Stimulated activated naive B cell treated with anti-CD40 and anti-IgM and Interleukin-4, amounts not matched to agents 10 μg/mL and 1 μg/mL and 100 μg/mL, for 72 hours (primary cell): ENCODE data around the gene SLC24A4.
A peak's percentile ranks its signal among the peaks of the same experiment; 100 is the strongest.

Source experiments
- ATAC-seq, 2 donors: fragments of 150-1000 bp; cut with Tn5 transposase; replicated peaks; 2 replicates each; pipeline ENCODE4 v1.10.0; 2021; ENCODE audit warnings: moderate library complexity in 1 of 2
- DNase-seq: peaks from one replicate; pipeline ENCODE4 v3.0.0; 2021
- H3K27ac Mint-ChIP-seq: one replicate; pipeline ENCODE4 v1.8.0; 2022; ENCODE audit warnings: mild to moderate bottlenecking, mixed read lengths
- H3K27me3 Mint-ChIP-seq, 2 donors: one replicate each; pipeline ENCODE4 v1.8.0; 2022; ENCODE audit warnings: mixed read lengths in 2 of 2
- H3K36me3 Mint-ChIP-seq, 2 donors: one replicate each; pipeline ENCODE4 v1.8.0; 2022; ENCODE audit warnings: mixed read lengths in 2 of 2, mild to moderate bottlenecking in 1 of 2
- H3K4me1 Mint-ChIP-seq, 2 donors: one replicate each; pipeline ENCODE4 v1.8.0; 2022; ENCODE audit warnings: mixed read lengths in 2 of 2, mild to moderate bottlenecking in 1 of 2
- H3K4me3 Mint-ChIP-seq, 2 donors: one replicate each; pipeline ENCODE4 v1.8.0; 2022; ENCODE audit warnings: mild to moderate bottlenecking in 2 of 2, mixed read lengths in 2 of 2, moderate library complexity in 1 of 2
- H3K9me3 Mint-ChIP-seq, 2 donors: one replicate each; pipeline ENCODE4 v1.8.0; 2022; ENCODE audit warnings: mixed read lengths in 2 of 2, mild to moderate bottlenecking in 1 of 2

SLC24A4 gene

DNA sequence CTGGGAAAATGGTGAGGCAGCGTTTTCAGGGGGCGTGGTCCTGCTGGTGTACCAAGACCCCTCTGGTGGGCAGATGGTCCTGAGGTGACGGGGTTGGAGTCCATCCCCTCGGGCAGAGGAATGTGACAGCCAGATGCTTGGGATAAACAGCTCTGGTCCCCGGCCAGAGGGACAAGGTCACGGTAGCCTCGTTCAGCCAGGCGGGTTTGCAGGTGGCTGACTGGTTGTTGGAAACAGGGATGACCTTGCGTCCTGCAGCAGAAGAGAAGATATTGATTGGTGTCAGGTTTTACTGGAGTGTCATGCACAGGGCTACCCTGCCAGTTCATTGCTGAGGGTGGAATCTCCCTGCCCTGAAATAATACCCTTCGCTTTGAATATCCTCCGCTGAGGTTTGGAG is 43.3 kb downstream of the SLC24A4 start:
- DNase-seq (no peak), ATAC-seq (no peak)
- Mint-ChIP-seq H3K4me1 (no peaks in the 10 kb centered on the region), H3K36me3 (no peaks in the 10 kb centered on the region), H3K27ac (no peak overlapping the region), H3K27me3 (peaks cover 24 to 56% of the 10 kb centered on the region in 2 donors), H3K4me3 (no peak overlapping the region), H3K9me3 (no peaks in the 10 kb centered on the region)

DNA sequence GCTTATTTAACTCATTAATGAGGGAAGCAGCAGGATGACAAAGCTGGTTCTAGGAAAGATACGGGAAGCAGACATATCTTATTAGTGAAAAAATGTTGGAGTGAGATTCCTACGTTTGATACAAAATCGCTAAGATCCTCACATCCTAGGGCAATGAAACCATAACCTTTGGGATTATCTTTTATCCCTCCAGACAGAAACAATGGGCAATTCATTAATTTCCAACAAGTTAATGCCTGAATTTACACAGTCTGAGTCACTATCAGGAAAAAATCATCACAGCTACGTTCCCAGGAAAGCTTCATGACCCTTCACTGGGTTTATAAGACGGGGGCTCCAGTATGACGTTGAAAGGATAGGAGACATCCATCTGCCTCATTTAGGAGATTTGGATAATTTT is 45.0 kb downstream of the SLC24A4 start:
- H3K4me3 Mint-ChIP-seq, result no peak overlapping the region
- no peak for DNase-seq
- no peak for ATAC-seq
- H3K36me3 Mint-ChIP-seq, result no peaks in the 10 kb centered on the region
- H3K27ac Mint-ChIP-seq, result no peak overlapping the region
- H3K4me1 Mint-ChIP-seq, result peaks cover 0 to 2% of the 10 kb centered on the region in 2 donors
- peaks cover 0 to 2% of the 10 kb centered on the region in 2 donors for H3K9me3 Mint-ChIP-seq
- peaks cover 15 to 51% of the 10 kb centered on the region in 2 donors for H3K27me3 Mint-ChIP-seq

DNA sequence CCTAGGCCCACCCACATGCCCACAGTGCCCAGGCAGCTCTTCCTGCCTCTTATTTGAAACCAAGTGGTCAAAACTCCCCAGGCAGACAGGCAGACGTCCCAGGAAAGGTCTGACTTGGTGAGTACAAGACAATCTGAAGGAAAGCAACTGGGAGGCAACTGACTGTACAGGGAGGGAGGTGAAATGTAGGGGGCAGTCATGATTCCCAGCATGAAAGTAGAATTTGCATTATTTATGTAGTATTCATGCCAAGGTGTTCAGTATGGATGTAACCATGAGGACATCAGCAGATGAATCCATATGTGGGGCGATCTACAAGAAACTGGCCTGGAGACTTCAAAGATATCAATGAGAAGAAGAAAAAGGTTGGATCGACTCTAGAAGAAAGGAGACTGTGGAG is 46.1 kb downstream of the SLC24A4 start:
- H3K9me3 Mint-ChIP-seq, result peaks cover 0 to 2% of the 10 kb centered on the region in 2 donors
- H3K27me3 Mint-ChIP-seq, result peaks cover 8 to 45% of the 10 kb centered on the region in 2 donors
- no peak for DNase-seq
- H3K4me3 Mint-ChIP-seq, result no peak overlapping the region
- H3K36me3 Mint-ChIP-seq, result no peaks in the 10 kb centered on the region
- no peak for ATAC-seq
- H3K27ac Mint-ChIP-seq, result no peak overlapping the region
- H3K4me1 Mint-ChIP-seq, result peaks cover 0 to 2% of the 10 kb centered on the region in 2 donors

DNA sequence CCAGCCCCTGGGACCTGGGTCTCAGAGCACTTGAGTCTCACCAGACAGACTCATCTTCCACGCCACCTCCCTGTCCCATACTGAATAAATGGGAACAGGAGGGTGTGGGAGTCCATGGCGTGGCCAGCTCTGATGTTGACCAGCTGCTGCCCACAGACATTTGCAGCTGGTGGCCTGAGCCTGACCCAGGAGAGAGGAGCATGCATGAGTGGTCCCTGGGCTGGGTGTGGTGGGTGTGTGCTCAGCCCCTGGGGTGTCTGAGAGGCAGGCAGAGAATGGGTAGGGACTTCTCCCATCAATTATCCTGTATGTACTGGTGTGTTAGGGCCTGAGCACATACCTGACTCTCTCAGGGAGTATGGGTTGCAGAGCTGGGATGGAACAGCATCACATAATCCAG is 49.3 kb downstream of the SLC24A4 start:
- ATAC-seq, result no peak

DNA sequence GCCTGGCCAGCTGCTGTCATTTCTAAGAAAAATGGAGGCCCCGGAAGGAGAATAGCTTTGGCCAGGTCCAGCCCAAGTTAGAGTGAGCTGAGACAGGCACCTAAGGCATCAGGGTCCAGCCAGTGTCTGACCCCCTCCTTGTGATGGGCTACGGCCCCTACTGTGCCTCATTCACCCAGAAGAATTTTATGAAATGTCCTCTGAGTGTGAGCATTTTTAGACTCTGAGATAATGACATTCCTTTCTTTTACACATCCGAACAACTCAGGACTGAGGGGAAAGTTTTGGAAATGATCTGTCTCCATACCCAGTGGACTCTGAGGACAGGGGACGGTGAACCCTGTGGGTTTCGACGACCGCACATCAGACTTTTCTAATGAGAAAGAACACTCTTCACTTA is 50.4 kb downstream of the SLC24A4 start:
- DNase-seq, result no peak
- no peak overlapping the region for H3K4me3 Mint-ChIP-seq
- no peak for ATAC-seq
- H3K36me3 Mint-ChIP-seq, result no peaks in the 10 kb centered on the region
- peaks cover 0 to 2% of the 10 kb centered on the region in 2 donors for H3K4me1 Mint-ChIP-seq
- H3K27ac Mint-ChIP-seq, result no peak overlapping the region
- H3K9me3 Mint-ChIP-seq, result peaks cover 0 to 2% of the 10 kb centered on the region in 2 donors
- H3K27me3 Mint-ChIP-seq, result peaks cover 8 to 26% of the 10 kb centered on the region in 2 donors

More for the DNA sequence above, 49.3 kb downstream of the SLC24A4 start:
- H3K27ac Mint-ChIP-seq, result no peak overlapping the region
- peaks cover 0 to 2% of the 10 kb centered on the region in 2 donors for H3K4me1 Mint-ChIP-seq
- no peaks in the 10 kb centered on the region for H3K36me3 Mint-ChIP-seq
- H3K9me3 Mint-ChIP-seq, result peaks cover 0 to 2% of the 10 kb centered on the region in 2 donors
- no peak for DNase-seq
- no peak overlapping the region for H3K4me3 Mint-ChIP-seq
- peaks cover 2 to 31% of the 10 kb centered on the region in 2 donors for H3K27me3 Mint-ChIP-seq

DNA sequence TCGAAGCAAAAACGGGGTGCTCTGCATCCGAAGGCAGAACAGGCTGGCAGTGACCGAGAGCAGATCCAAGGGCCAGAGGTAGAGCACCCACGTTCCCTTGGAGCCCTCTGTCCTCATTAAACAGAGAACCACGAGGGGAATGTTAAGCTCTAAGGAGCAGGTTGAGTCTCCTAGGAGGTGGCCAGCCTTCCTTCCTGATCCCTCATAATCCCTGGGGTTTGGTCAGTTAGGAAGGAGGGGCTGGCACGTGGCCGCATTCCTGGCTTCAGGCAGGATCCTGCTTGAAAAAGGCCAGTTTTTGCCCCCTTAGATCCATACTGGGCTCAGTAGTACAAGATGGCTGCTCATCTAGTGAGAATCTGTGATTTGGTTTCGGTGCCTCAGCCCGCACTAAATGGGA is 57.2 kb downstream of the SLC24A4 start:
- Mint-ChIP-seq H3K27me3 (peaks cover 13 to 18% of the 10 kb centered on the region in 2 donors), H3K4me1 (no peaks in the 10 kb centered on the region), H3K36me3 (no peaks in the 10 kb centered on the region), H3K4me3 (no peak overlapping the region), H3K27ac (no peak overlapping the region), H3K9me3 (no peaks in the 10 kb centered on the region)
- DNase-seq (no peak), ATAC-seq (no peak)

DNA sequence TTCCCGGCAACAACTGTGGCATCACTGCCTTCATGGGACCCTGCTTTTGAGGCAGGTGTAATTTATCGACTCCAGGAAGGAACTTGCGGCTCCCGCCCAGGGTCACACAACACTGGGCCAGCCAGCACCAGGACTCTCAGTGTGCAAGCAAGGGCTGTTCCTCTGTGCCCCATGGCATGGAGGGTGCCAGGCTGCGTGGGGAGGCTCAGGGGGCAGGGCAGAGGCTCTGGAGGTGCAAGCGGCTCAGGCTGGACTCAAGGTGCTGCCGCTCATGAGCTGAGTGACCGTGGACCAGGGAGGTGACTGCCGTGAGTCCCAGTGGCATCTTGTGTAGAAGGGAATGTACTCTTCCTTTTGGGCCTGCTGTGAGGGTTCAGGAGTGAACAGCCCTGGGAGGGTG is 57.6 kb downstream of the SLC24A4 start:
- ATAC-seq, result no peak
- Mint-ChIP-seq H3K27ac (no peak overlapping the region), H3K4me3 (no peak overlapping the region), H3K4me1 (no peaks in the 10 kb centered on the region), H3K9me3 (no peaks in the 10 kb centered on the region), H3K27me3 (peaks cover 14 to 18% of the 10 kb centered on the region in 2 donors), H3K36me3 (no peaks in the 10 kb centered on the region)
- DNase-seq, result no peak

DNA sequence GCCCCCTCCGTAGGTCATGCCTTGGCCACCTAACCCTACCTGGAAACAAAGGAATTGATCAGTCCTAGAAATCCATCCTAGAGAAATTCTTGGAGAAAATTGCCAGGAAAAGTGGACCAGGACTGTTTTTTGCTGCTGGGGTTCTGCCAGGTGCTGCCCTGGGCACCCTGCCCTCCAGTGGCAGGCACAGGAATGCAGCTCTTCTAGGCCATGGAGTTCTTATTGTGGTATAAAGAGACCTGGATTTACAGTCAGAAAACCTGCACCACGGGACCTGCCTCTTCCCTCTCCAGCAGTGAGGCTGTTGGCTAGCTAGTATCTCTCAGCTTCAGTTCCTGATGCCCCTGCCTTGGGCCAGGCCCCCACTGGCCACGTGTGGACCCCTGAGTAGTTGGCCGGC is 59.7 kb downstream of the SLC24A4 start:
- ATAC-seq (peak in 1 of 2 donors; percentile 31), DNase-seq (no peak)
- H3K4me3 Mint-ChIP-seq, result no peak overlapping the region
- no peak overlapping the region for H3K27ac Mint-ChIP-seq
- H3K4me1 Mint-ChIP-seq, result no peaks in the 10 kb centered on the region
- no peaks in the 10 kb centered on the region for H3K9me3 Mint-ChIP-seq
- H3K27me3 Mint-ChIP-seq, result peaks cover 11% of the 10 kb centered on the region in 2 donors
- no peaks in the 10 kb centered on the region for H3K36me3 Mint-ChIP-seq

DNA sequence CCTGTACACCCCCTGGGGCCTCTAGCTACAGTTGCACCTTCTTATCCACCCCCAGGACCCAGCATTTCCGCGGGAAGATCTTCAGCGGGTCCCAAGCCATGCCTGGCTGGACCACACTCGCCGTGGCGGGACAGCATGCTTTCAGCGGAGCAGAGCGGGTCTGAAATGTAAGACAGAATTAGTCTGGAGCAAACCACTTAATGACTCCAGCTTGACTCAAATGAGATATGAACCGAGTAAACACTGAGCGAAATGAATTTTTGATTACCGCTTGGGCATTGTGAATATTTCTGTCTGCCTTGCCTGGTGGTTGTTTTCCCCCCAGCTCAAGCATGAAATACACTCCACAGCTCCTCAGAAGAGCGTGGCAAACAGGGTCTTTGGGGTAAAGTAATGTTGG is 60.8 kb downstream of the SLC24A4 start:
- Mint-ChIP-seq H3K36me3 (no peaks in the 10 kb centered on the region), H3K27me3 (peaks cover 9% of the 10 kb centered on the region in 2 donors), H3K4me1 (no peaks in the 10 kb centered on the region), H3K27ac (no peak overlapping the region), H3K4me3 (no peak overlapping the region), H3K9me3 (no peaks in the 10 kb centered on the region)
- no peak for ATAC-seq
- DNase-seq, result no peak

DNA sequence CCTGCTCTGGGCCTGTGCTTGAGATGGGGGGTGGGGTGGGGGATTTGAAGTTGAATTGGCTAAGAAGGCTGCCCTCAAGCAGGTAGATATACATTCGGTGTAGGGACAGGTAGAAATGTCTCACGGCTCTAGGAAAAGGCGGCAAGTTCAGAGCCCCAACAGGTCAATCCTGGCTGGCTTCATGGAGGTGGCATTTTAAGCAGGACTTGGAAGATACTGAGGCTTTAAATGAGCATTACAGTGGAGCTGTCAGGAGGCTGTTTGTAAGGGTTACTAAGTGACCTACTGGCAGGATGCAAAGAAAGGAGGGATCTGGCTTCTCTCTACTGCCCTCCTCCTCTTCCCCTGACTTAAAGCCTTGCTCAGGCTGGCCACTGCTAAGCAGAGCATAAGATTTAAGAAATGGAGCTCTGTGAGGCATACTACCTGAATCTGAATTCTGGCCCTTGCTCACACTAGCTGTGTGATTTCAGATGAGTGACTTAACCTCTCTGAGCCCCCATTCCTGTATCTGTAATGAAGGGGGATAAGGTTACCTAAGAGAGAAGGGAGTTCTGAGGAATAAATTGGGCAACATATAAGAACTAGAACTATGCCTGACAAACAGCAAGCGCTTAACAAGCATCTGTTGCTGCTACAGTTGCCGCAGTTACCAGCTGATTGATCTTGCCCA is 61.6 kb downstream of the SLC24A4 start:
- no peaks in the 10 kb centered on the region for H3K9me3 Mint-ChIP-seq
- ATAC-seq, result no peak

DNA sequence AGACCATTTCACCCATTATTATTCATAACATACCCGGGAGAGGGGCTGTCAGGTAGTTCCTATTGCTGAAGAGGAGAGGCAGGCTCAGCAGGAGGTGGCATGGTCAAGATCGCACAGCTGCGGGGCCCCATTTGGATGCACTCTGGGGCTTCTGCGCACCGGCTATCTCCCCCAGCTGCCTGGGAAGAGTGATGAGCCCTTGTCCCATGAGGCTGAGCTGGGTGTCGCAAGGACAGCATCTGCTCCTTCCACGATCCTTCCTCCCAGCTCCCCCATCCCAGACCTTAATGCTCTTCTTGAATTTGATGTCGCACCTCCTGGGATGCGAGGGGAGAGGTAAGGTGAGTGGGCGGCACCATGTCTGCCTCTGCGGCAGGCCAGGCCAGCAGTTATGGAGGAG is 62.6 kb downstream of the SLC24A4 start:
- H3K27ac Mint-ChIP-seq, result no peak overlapping the region
- ATAC-seq, result no peak
- H3K9me3 Mint-ChIP-seq, result no peaks in the 10 kb centered on the region
- H3K4me1 Mint-ChIP-seq, result peaks cover 0 to 4% of the 10 kb centered on the region in 2 donors
- H3K4me3 Mint-ChIP-seq, result no peak overlapping the region
- no peaks in the 10 kb centered on the region for H3K36me3 Mint-ChIP-seq
- no peak for DNase-seq
- H3K27me3 Mint-ChIP-seq, result peaks cover 12 to 15% of the 10 kb centered on the region in 2 donors

More for the DNA sequence above, 61.6 kb downstream of the SLC24A4 start:
- H3K4me1 Mint-ChIP-seq, result peaks cover 0 to under 1% of the 10 kb centered on the region in 2 donors
- H3K4me3 Mint-ChIP-seq, result no peak overlapping the region
- no peaks in the 10 kb centered on the region for H3K36me3 Mint-ChIP-seq
- no peak overlapping the region for H3K27ac Mint-ChIP-seq
- H3K27me3 Mint-ChIP-seq, result peaks cover 10% of the 10 kb centered on the region in 2 donors
- no peak for DNase-seq

DNA sequence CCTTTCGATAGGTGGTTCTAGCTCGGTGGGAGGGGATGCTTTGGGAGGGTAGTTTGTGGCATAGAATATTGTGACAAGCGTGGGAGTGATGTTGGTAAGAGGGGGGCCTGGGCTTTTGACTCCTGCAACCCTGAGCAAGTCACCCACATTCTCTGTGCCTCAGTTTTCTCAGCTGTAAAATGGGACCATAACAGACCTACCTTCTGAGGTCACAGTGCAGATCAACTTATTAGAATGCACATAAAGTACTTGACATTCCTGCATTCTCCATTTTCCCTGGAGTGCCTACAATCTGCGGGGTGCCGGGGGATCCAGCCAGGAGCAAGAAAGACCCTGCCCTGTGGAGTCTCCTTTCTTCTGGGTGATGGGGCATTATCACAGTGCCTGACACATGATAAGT is 63.2 kb downstream of the SLC24A4 start:
- ATAC-seq, result no peak
- Mint-ChIP-seq H3K36me3 (no peaks in the 10 kb centered on the region), H3K9me3 (no peaks in the 10 kb centered on the region), H3K4me3 (no peak overlapping the region), H3K27me3 (peaks cover 12 to 15% of the 10 kb centered on the region in 2 donors), H3K4me1 (peaks cover 0 to 4% of the 10 kb centered on the region in 2 donors), H3K27ac (no peak overlapping the region)
- no peak for DNase-seq

DNA sequence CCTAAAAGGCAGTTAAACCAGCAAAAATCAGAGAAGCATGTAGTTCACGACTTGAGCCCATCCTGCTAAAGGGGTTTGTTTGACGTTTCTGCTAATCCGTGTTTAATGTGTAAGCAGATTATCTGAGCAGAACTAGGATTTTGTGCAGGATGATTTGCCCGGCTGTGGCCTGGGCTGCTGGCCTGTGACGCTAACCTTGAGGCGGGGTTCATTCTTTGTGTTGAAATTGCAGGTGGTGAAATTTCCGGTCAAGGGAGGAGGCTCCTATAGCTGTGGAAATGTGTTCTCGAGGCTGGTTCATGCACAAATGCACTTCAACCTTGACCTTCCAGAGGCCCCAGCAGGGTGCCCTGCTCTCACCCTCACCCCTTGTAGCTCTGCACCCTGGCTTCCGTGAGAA is 63.7 kb downstream of the SLC24A4 start:
- H3K27me3 Mint-ChIP-seq, result peaks cover 12 to 15% of the 10 kb centered on the region in 2 donors
- no peak for ATAC-seq
- no peak overlapping the region for H3K4me3 Mint-ChIP-seq
- no peak overlapping the region for H3K27ac Mint-ChIP-seq
- H3K9me3 Mint-ChIP-seq, result no peaks in the 10 kb centered on the region
- H3K36me3 Mint-ChIP-seq, result no peaks in the 10 kb centered on the region
- no peak for DNase-seq
- peaks cover 0 to 4% of the 10 kb centered on the region in 2 donors for H3K4me1 Mint-ChIP-seq

DNA sequence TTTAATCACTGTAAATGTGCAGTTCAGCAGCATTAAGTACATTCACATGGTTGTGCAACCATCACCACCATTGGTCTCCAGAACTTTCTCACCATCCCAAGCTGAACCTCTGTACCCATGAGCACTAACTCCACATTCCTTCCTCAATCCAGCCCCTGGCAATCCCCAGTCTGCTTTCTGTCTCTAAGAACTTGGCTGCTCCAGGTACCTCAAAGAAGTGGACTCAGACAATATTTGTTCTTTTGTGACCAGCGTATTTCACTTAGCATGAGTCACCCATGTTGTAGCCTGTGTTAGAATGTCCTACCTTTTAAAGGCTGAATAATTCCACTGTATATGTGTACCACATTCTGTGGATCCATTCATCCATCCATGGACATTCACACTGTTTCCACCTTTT is 64.6 kb downstream of the SLC24A4 start:
- H3K36me3 Mint-ChIP-seq, result no peaks in the 10 kb centered on the region
- no peak for DNase-seq
- H3K9me3 Mint-ChIP-seq, result no peaks in the 10 kb centered on the region
- peaks cover 0 to 4% of the 10 kb centered on the region in 2 donors for H3K4me1 Mint-ChIP-seq
- no peak overlapping the region for H3K4me3 Mint-ChIP-seq
- no peak for ATAC-seq
- H3K27me3 Mint-ChIP-seq, result peaks cover 20 to 24% of the 10 kb centered on the region in 2 donors
- no peak overlapping the region for H3K27ac Mint-ChIP-seq

DNA sequence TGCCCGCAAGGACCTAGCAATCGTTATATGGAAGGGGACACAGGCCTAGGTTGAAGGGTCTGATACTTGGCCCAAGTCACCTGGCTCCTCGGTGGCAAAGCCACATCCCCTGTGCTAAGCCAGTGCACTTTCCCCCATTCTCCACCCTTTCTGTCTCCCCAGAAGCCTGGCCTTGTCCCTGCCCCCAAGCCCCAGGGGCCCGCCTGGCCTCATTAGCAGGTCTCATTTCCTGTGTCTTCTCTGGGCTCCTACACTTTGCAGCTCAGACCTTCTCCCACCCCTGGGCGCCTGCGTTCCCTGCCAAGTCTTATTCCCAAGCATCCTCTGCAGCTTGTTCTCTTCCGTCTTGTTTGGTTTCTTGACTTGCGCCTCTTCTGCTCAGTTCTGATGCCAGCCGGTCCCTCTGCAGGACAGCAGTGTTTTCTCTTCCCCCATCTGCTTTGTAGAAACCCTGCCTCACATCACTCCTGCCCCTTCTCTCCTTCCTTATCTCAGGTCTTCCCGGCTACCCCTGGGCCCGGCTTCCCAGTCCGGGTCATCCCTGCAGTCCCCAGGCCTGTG is 66.7 kb downstream of the SLC24A4 start:
- H3K9me3 Mint-ChIP-seq, result no peaks in the 10 kb centered on the region
- H3K36me3 Mint-ChIP-seq, result no peaks in the 10 kb centered on the region
- no peak for DNase-seq
- no peak overlapping the region for H3K27ac Mint-ChIP-seq
- H3K4me3 Mint-ChIP-seq, result no peak overlapping the region
- no peak for ATAC-seq
- peaks cover 0 to 4% of the 10 kb centered on the region in 2 donors for H3K4me1 Mint-ChIP-seq
- H3K27me3 Mint-ChIP-seq, result peaks cover 21 to 22% of the 10 kb centered on the region in 2 donors
